ENCODE data around the gene TBC1D25.

The TBC1D25 gene

DNA sequence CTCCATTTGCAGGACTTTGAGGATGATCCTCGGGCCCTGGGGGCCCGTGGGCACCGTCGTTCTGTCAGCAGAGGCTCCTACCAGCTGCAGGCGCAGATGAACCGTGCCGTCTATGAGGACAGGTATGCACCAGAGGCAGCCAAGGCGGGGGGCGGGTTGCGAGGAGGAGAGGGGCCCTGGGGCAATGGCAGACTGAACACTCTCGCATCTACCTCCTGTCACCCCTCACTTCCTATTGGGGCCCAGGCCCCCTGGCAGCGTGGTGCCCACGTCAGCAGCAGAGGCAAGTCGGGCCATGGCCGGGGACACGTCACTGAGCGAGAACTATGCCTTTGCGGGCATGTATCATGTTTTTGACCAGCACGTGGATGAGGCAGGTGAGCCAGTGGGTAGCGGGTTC, 59.8 kb downstream of the TBC1D25 start:
- no peak overlapping the region for H2AFZ ChIP-seq (ENCODE audit: low read depth, low read length)
- H3K4me2 ChIP-seq (ENCODE audit: insufficient read depth, low read length) = no peak overlapping the region
- H3K4me1 ChIP-seq (ENCODE audit: insufficient read depth, low read length) = peaks cover 24% of the 10 kb centered on the region
- H3K27ac ChIP-seq (ENCODE audit: low read length) = no peak overlapping the region
- no peaks in the 10 kb centered on the region for H3K9me3 ChIP-seq (ENCODE audit: insufficient read depth, low read length, severe bottlenecking)
- H3K36me3 ChIP-seq (ENCODE audit: insufficient read depth, low read length) = peaks cover 27% of the 10 kb centered on the region
- H3K27me3 ChIP-seq (ENCODE audit: insufficient read depth, low read length, poor library complexity) = no peaks in the 10 kb centered on the region
- no peak overlapping the region for H3K4me3 ChIP-seq (ENCODE audit: low read depth in 1 of 2, low read length in 2 of 2)
- H4K20me1 ChIP-seq (ENCODE audit: insufficient read depth, low read length) = no peaks in the 10 kb centered on the region
- ATAC-seq (ENCODE audit: insufficient read depth, low read depth) (no peak), DNase-seq (no peak)
- H3K79me2 ChIP-seq (ENCODE audit: insufficient read depth, low read length) = peaks cover 5% of the 10 kb centered on the region
- H3K9ac ChIP-seq (ENCODE audit: low read depth, low read length) = no peak overlapping the region
- TF ChIP-seq EZH2 (IDR thresholded peaks at IDR 0.05; ENCODE audit: borderline replicate concordance, low read depth, low read length, severe bottlenecking) = no peak
- TF ChIP-seq CTCF (IDR thresholded peaks at IDR 0.05; ENCODE audit: borderline replicate concordance, extremely low read depth, low read length, poor library complexity, severe bottlenecking) = no peak

DNA sequence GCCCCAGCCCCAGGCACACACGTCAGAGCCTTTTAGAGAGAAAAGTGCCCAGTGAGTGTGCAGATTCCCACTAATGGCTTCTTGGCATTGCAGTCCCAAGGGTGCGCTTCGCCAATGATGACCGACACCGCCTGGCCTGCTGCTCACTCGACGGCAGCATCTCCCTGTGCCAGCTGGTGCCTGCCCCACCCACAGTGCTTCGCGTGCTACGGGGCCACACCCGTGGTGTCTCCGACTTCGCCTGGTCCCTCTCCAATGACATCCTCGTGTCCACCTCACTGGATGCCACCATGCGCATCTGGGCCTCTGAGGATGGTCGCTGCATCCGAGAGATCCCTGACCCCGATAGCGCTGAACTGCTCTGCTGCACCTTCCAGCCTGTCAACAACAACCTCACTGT, 60.7 kb downstream of the TBC1D25 start:
- ATAC-seq (ENCODE audit: insufficient read depth, low read depth) = no peak
- H3K9ac ChIP-seq (ENCODE audit: low read depth, low read length) = no peak overlapping the region
- H3K4me1 ChIP-seq (ENCODE audit: insufficient read depth, low read length) = peaks cover 24% of the 10 kb centered on the region
- H3K9me3 ChIP-seq (ENCODE audit: insufficient read depth, low read length, severe bottlenecking) = no peaks in the 10 kb centered on the region
- H3K4me3 ChIP-seq (ENCODE audit: low read depth in 1 of 2, low read length in 2 of 2) = no peak overlapping the region
- TF ChIP-seq CTCF (IDR thresholded peaks at IDR 0.05; ENCODE audit: borderline replicate concordance, extremely low read depth, low read length, poor library complexity, severe bottlenecking) (no peak), EZH2 (IDR thresholded peaks at IDR 0.05; ENCODE audit: borderline replicate concordance, low read depth, low read length, severe bottlenecking) (no peak)
- H3K36me3 ChIP-seq (ENCODE audit: insufficient read depth, low read length) = peaks cover 28% of the 10 kb centered on the region
- peaks cover 5% of the 10 kb centered on the region for H3K79me2 ChIP-seq (ENCODE audit: insufficient read depth, low read length)
- no peak overlapping the region for H3K4me2 ChIP-seq (ENCODE audit: insufficient read depth, low read length)
- H2AFZ ChIP-seq (ENCODE audit: low read depth, low read length) = no peak overlapping the region
- H3K27ac ChIP-seq (ENCODE audit: low read length) = no peak overlapping the region
- no peaks in the 10 kb centered on the region for H3K27me3 ChIP-seq (ENCODE audit: insufficient read depth, low read length, poor library complexity)
- no peak for DNase-seq
- no peaks in the 10 kb centered on the region for H4K20me1 ChIP-seq (ENCODE audit: insufficient read depth, low read length)

DNA sequence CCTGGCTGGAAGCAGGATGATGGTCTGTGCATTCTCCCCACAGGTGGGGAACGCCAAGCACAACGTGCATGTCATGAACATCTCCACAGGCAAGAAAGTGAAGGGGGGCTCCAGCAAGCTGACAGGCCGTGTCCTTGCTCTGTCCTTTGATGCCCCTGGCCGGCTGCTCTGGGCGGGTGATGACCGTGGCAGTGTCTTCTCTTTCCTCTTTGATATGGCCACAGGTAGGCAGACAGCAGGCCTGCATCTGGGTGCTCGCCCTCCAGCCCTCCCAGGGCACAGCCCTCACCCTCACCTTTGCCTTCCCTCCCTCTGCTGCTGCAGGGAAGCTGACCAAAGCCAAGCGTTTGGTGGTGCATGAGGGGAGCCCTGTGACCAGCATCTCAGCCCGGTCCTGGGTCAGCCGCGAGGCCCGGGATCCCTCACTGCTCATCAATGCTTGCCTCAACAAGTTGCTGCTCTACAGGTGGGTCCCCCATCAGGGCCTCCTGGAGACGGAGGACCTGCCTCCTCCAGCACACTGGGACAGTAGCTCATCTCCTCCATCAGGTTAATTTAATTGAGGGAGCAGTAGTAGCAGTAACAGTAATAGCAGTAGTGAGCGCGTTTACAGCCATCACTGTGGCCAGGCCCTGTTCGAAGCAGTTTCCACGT, 62.4 kb downstream of the TBC1D25 start:
- Histone ChIP-seq H3K9me3 (ENCODE audit: insufficient read depth, low read length, severe bottlenecking) (no peaks in the 10 kb centered on the region), H3K36me3 (ENCODE audit: insufficient read depth, low read length) (peaks cover 28% of the 10 kb centered on the region), H3K79me2 (ENCODE audit: insufficient read depth, low read length) (peaks cover 5% of the 10 kb centered on the region), H3K4me2 (ENCODE audit: insufficient read depth, low read length) (no peak overlapping the region), H4K20me1 (ENCODE audit: insufficient read depth, low read length) (no peaks in the 10 kb centered on the region), H3K27ac (ENCODE audit: low read length) (no peak overlapping the region), H3K4me3 (ENCODE audit: low read depth in 1 of 2, low read length in 2 of 2) (no peak overlapping the region), H3K9ac (ENCODE audit: low read depth, low read length) (no peak overlapping the region), H3K27me3 (ENCODE audit: insufficient read depth, low read length, poor library complexity) (no peaks in the 10 kb centered on the region), H3K4me1 (ENCODE audit: insufficient read depth, low read length) (peaks cover 15% of the 10 kb centered on the region), H2AFZ (ENCODE audit: low read depth, low read length) (no peak overlapping the region)
- ATAC-seq (ENCODE audit: insufficient read depth, low read depth) = no peak
- no peak for TF ChIP-seq CTCF (IDR thresholded peaks at IDR 0.05; ENCODE audit: borderline replicate concordance, extremely low read depth, low read length, poor library complexity, severe bottlenecking)
- TF ChIP-seq EZH2 (IDR thresholded peaks at IDR 0.05; ENCODE audit: borderline replicate concordance, low read depth, low read length, severe bottlenecking) = no peak
- DNase-seq = no peak
